Measurements from ENCODE around the gene CHMP1A.

Gene CHMP1A

DNA sequence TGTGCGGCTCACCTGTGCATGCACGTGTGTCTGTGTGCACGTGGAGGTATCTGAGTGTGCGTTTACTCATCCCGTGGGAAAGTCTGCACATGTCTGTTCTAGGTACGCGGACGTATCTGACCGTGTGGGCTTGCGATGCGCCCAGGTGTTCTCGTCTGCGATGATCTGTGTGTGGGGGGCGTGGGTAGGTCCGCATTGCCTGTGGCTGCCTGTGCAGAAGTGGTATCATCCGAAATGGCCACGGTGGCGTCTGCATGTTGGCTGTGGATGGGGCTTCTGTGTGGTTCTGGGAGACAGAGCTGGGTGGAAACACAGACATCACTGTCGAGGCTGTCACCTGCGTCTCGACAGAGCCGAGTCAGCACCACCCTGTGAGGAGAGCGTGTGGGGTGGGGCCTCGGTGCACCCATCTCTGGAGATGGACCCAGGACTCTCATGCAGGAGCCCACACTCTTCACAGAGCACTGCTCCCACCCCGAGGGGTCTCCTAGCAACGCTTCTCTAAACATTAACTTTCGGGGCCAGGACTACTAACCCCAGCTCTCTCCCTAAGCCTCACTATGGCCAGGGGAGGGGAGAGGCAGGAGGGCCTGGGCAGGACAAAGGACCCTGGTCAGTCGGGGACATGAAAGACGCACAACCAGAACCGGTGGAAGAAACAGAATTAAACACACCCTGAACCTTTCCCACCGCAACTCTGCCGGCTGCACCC, 35.7 kb downstream of the CHMP1A start:
- no peak for DNase-seq

DNA sequence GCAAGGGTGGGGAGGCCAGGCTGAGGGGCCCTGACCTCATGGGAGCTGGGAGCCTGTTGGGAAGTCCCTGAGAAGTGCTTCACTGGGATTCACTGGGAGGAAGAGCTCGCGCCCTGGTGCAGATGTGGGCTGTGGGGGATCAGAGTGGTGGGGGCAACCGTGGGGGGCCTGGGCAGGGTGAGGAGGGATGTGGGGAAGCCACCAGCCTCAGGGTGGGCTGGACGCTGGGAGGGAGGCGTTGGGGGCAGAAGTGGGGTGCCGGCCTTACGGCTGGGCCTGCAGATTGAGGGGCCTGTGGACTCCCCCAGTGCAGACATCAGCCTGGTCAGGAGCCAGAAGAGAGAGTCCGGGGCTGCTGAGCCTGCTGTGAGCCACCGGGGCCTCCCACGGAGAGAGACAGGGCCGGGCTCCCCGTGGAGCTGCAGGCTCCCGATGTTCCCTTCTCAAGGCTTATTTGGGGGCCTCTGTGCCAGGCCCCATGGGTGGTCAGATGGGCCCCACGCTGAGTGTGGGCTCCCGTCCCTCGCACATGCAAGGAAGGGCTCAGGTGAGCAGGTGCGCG, 36.3 kb downstream of the CHMP1A start:
- DNase-seq = no peak

DNA sequence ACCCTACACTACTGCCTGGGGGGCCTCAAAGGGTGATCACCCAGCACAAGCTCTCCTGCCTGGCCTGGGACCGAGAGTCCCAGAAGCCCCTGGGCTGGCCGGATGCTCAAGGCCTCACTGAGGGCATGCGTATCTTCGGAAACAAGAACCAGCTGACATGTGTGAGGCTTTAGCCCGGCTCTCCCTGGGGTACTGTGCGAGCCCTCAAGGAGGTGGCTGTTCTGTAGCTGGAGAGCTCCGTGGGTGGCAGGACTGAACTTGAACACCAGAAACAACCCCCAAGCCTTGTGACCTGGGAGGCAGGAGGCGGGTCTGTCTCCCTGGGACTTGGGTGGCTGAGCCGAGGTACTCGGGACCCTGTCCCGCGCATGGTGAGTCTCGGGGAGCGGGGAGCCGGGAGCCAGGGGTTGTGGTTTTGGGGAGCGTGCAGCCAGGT, 37.1 kb downstream of the CHMP1A start:
- DNase-seq = no peak

DNA sequence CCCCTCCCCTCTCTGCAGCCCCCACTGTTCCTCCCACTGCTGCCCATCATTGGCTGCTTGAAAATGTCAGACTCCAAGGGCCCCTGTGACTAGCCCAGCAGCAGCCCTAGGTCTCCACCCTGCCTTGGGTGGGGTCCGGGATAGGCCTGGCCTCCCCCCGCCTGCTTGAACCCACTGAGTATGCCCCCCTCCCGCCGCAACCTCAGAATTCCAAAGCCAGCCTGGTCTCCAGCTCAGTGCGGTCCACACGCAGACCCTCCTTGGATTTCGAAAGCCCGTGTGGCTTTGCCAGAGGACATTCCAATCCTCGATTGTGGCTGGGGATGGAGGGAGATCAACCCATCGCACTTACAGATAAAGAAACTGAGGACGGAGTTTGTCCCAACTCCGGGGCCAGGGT, 37.7 kb downstream of the CHMP1A start:
- DNase-seq = no peak

DNA sequence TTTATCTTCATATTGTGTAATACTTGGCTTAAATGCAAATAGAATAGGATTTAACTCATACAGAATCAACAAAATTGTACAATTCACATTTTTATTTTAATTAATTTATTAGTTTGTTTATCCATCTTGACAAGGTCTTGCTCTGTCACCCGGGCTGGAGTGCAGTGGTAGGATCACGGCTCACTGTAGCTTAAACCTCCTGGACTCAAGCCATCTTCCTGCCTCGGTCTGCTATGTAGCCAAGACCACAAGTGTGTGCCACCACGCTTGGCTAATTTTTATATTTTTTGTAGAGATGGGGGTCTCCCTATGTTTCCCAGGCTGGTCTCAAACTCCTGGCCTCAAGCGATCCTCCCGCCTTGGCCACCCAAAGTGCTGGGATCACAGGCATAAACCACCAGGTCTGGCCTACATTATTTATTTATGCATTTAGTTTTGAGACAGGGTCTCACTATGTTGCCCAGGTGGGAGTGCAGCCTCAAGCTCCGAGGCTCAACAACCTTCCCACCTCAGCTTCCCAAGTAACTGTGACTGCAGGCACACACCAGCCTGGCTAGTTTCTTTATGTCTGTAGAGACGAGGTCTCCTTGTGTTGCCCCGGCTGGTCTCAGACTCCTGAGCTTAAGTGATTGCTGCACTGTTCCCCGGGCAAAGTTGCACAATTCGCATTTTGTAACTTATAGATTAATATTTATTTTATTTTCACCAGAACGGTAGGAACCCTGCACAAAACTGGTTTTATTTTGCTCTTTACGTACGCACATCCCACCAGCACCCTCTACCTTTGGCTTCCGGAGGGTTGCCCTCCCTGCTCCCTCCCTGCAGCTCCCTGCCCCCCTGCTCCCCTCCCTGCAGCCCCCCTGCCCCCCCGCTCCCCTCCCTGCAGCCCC, 39.2 kb downstream of the CHMP1A start:
- no peak for DNase-seq

DNA sequence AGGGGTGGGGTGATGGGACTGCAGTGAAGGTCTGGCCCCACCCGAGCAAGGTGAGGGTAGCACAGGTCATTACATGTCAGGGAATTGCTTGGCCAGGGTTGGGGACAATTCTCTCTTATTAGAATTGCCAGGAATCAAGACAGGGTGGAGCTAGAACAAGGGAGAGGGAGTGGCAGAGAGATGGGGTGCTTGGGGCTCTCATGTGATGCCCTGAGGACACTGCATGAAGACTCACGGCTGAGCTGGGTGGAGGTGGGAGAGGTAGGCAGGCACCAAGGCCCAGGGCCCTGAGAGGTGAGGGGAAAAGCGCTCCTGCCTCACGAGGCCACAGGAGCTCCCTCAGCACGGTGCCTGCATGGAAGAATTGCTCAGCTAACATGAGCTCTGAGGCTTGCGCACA, 40.5 kb downstream of the CHMP1A start:
- no peak for DNase-seq

DNA sequence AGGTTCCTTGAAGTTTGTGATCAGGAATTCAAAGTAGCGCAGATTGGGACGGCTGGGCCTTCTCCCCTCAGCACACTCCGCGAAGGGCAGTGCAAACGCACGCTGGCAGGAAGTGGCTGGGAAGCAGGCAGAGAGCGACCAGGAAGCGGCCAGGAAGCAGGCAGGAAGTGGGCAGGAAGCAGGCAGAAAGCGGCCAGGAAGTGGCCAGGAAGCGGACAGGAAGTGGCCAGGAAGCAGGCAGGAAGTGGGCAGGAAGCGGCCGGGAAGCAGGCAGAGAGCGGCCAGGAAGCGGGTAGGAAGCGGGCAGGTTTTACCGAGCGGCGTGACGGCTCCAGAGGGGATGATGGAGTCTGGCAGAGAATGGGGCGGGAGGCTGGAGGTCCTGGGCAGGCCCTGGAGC, 40.9 kb downstream of the CHMP1A start:
- no peak for DNase-seq

DNA sequence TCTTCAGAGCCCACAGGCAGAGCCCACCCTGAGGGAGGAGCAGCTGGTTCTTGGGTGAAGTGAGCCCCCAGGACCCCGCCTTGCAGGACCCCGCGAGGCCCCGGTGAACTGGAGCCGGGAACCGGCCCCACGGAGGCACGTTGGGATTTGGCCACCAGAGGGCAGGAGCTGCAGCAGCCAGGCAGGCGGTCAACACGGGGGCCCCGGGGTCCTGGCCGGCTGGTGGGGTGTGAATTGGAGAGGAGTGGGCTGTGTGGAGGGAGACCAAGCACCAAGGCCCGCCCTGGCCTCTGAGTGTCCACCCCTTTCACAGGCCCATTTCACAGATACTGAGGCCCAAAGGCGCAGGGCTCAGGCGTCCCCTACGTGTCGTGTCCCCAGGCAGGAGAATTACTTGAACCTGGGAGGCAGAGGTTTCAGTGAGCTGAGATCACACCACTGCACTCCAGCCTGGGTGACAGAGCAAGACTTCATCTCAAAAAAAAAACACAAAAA, 41.9 kb downstream of the CHMP1A start:
- no peak for DNase-seq

DNA sequence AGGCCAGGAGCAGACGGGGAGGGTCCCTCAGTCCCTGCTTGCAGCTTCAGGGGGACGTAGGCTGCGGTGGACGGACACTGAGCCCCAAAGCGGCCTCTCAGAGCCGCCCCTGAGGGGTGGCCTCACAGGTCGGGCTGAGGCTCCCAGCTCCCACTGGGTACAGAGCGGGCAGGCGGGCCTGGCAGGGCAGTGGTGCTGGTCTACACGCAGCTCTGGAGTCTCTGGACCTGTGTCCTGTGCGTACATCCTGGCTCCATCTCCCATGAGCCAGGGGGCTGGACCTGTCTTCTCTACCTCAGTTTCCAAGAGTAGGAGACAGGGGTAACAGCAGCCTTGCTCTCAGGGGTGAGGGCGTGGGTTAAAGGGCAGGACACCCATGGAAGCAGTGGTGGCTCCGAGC, 42.3 kb downstream of the CHMP1A start:
- no peak for DNase-seq

DNA sequence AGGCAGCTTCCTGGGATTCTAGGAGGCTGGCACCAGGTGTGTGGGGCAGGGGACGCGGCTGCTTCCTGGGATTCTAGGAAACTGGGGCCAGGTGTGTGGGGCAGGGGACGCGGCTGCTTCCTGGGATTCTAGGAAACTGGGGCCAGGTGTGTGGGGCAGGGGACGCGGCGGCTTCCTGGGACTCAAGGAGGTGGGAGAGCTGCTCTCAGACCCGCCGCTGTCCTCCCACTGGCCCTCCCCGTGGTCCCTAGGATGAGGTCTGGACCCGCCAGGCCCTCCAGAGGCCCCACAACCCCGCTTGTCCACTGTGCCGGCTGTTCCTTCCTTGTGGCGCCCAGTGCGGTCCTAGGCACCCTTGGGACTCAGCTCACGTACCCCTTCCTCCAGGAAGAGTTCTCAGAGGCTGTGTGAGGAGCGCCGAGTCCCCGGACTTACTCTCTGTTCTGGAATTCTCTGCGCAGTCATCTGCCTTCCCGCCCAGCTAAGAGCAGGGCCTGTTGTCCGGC, 43.5 kb downstream of the CHMP1A start:
- DNase-seq = no peak

DNA sequence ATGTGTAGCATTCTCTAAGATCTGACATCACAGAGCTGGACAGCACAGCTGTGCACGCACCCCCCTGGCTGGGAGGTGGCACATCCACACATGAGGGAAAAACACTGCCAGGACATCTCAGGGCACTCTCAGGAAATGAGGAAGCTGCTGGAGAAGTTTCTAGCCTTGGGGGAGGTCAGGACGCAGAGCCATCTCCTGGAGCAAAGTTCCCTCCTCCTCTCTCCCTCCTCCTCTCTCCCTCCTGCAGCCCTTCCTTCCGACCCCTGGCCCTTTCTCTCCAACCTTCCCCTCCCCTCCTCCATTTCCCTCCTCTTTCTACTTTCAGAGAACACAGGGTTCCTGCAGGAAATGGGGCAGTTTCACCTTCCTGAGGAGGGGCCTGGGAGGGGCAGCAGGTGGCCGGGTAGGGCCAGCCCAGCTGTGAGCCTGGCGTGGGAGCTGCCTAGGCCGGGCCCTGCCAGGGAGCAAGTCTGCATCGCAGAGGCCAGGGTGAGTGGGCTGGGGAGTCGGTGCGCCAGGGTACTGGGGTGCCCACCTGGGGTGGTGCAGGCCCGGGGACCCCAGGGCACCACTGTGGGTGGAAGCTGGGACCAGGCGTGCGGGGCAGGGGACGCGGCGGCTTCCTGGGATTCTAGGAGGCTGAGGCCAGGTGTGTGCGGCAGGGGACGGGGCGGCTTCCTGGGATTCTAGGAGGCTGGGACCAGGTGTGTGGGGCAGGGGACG, 44.1 kb downstream of the CHMP1A start, which contains the start of gene DPEP1:
Gene DPEP1, plus strand, starts transcription at position 412 of the 723 bp plus-strand sequence. CDS start 16,769 bp downstream, outside the sequence.
- DNase-seq = no peak

DNA sequence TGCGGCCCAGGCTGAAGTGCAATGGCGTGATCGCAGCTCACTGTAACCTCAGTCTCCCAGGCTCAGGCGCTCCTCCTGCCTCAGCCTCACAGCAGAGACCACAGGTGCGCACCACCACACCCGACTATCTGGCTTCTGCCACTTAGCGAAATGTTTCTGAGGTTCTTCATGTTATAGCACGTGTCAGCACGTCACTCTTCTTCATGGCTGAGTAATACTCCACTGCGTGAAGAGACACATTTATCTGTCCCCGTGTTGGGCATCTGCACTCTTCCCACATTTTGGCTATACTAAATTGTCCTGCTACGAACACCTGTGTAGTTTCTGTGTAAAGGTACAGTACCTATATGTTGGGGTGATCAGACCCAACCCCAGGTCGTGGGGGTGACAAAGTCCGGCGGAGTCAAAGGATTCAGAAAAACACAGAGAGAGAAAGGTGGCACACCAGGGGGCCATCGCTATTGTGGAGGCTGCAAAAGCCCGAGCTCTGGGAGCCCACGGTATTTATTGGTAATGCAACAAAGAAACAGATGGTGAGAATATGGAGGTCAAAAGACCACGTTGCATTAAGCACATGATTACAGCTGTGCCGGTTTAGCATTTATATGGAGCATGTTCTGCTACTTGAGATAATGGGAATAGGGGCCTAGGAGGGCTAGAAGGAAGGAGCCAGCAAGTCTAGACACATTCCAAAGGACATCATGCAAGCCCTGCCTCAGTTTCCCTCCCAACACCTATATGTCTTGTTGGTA, 44.9 kb downstream of the CHMP1A start:
- DNase-seq = no peak

DNA sequence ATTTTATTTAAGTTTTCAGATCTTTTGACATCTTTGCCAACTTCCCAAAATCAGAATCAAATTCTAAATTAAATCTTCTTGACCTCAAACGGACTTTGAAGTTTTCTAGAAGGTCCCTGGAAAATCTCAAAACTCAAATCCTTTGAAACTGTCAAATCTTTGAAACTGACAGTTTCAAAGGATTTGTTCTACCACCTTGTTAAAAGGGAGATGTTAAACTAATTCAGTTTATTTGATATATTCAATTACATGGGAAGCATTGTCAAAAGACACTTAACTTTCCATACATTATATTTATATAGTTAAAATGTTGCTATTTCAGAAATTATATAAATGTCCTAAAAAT, 47.4 kb downstream of the CHMP1A start:
- no peak for DNase-seq

DNA sequence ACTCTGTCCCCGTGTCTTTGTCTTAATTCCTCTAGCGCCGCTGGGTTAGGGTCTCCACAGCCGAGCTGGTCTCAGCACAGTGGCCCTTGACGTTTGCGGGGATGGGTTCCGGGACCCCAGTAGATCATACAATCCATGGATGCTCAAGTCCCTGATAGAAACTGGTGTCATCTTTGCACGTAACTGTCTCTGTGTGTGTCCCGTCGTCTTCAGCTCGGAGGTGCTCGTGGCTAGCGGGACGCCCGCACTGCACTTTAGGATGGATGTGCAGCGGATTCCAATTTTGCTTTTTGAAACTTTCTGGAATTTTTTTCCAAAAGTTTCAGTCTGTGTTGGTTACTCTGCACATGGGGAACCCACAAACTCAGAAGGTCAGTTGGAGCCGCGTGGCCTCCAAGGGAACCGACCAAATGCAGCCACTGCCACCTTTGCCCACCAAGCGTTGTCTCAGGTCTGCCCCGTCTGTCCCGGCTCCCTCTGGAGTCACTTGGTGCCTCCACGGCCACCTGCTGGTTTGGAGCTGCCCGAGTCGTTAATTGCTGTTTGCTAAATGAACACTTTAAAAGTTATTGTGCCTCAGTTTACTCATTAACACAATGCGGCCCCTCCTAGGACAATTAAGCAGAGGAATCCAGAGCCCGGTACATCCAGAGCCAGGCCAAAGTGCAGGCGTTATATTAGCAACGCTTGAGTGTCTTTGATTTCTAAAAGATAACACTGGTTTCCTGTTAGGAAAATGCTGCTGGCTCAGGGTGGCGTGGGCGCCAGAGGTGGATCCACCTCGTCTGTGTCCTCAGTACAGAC, 49.4 kb downstream of the CHMP1A start:
- DNase-seq = no peak

DNA sequence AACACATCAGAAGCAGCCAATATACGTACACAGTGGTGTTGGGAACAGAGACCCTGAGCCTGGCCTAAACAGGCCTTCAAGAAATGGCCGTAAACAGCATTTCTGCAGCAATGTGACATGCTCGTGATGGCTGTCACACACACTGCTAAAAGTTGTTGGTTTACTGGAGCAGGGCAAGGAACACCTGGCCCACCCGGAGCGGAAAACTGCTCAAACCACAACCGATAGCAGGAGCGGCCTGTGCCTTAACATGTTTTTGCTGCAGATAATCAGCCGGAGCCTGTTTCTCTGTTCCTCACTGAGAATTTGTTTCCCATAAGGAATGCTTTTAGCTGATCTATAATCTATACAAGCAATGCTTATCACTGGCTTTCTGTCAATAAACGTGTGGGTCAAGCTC, 50.1 kb downstream of the CHMP1A start:
- DNase-seq = no peak

DNA sequence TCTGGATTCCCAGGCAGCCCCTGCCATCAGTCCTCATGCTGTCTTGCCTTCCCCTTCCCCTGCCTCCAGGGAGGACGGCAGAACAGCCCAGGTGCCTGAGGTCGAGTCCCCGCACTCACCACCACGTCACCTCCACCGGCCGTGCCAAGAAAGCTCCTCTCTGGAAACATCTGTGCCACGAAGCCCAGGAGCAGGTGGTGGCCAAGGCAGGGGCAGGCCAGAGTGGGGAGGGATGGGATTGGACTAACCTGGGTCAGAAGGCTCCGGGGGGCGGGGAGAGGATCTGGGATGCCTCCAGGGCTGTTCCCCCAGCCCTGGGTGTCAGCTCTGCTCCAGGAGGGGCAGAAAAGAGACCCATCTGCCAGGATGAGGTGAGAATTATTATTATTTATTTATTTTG, 51.5 kb downstream of the CHMP1A start:
- DNase-seq = no peak

DNA sequence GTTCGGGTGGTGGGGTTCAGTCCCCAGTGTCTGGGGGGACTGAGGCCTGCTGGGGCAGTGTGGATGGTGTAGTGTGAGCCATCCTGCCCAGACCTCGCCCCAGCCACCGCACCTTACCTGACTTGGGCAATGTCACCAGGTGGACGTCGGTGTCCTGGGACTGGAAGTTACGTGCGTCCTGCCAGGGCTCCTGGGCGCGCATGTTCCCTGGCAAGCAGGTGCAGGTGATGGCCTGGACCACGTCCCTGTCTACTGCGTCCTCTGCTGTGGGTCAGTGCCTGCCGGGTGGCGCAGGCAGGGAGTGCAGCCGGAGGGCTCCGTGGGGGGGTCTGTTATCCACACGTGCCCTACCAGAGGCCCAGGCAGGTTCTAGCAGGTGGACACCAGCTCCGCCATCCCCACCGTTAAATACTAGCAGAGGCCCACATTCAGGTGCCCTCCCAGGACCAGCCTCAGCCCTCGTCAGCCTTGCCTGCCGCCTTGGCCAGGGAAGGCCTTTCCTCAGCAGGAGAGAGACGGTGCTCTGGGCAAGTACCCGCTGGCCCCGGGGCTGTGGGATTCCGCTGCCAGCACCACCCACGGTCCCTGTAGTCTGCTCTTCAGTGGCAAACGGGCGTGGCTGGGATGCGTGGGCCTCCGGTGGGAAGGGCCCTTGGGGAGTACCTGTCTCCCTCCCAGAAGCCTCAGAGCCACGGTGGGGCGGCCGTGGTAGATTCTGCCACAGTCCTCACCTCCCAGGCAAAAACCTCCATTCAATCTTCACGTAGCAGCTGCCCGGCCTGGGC, 52.1 kb downstream of the CHMP1A start:
- no peak for DNase-seq

DNA sequence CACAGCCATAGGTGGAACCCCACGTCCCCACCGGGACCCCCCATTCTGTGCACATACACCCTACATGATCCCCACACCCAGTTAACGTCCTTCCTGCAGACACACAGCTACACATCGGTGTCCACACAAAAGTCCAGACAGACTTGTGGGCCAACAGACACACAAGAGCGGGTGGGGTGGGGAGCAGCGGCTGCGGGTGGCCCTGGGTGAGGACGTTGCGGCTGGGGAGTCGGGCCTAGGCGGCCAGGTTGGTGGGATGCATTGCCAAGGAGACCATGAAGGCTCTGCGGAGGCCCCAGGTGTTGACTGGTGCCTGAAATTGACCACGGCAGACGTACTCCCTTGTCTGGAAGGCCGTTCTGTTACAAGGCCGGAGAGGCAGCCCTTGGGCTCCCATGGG, 52.7 kb downstream of the CHMP1A start:
- DNase-seq = no peak

DNA sequence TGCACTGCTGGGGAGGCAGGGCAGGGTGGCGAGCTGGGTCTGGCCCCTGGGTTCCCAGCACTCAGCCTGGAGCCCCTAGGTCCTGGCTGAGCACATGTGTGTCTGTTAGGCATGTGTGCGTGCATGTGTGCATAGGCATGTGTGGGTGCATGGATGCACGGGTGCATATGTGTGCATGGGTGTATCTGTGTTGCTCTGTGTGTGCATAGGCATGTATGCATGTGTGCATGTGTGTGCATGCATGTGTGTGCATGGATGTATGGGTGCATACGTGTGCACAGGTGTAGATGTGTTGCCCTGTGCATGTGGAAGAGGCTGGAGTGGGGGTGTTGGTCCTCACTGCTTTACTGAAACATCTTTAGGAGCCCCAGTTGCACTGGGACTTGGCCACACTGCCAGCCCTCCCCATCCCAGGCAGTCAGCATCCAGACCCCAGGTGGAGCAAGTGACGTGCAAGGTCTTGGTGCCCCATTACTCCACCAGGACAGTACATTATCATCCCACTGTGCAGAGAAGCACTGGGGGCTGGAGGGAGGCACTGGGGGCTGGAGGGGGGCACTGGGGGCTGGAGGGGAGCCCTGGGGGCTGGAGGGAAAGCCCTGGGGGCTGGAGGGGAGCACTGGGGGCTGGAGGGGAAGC, 54.4 kb downstream of the CHMP1A start:
- no peak for DNase-seq

Data from SW 1271 (cell line).